Subcutaneous abdominal adipose tissue (tissue), 5 donors: ENCODE data around the gene PNMA1.

Experiments used
- H3K27ac ChIP-seq: one replicate; pipeline ENCODE4 v1.7.0; 2013; ENCODE audit warnings: low read depth, mild to moderate bottlenecking, inconsistent platforms, low read length, moderate library complexity
- H3K27me3 ChIP-seq, 5 donors: one replicate each; pipeline ENCODE4 v1.7.0; 2013; ENCODE audit warnings: low read length in 5 of 5, inconsistent platforms in 1 of 5; ENCODE audit not compliant: control insufficient read depth in 5 of 5, insufficient read depth in 4 of 5
- H3K36me3 ChIP-seq, 5 donors: one replicate each; pipeline ENCODE4 v1.7.0; 2013; ENCODE audit warnings: low read length in 5 of 5; ENCODE audit not compliant: control insufficient read depth in 5 of 5, insufficient read depth in 5 of 5
- H3K4me1 ChIP-seq, 5 donors: one replicate each; pipeline ENCODE4 v1.7.0; 2013; ENCODE audit warnings: low read length in 5 of 5, mild to moderate bottlenecking in 3 of 5, moderate library complexity in 1 of 5; ENCODE audit not compliant: control insufficient read depth in 5 of 5, insufficient read depth in 5 of 5
- H3K4me3 ChIP-seq, 5 donors: one replicate each; pipeline ENCODE4 v1.7.0; 2013; ENCODE audit warnings: low read length in 5 of 5, low read depth in 1 of 5
- H3K9ac ChIP-seq, 5 donors: one replicate each; pipeline ENCODE4 v1.7.0; 2013; ENCODE audit warnings: low read length in 5 of 5, mild to moderate bottlenecking in 4 of 5, moderate library complexity in 3 of 5
- H3K9me3 ChIP-seq, 5 donors: one replicate each; pipeline ENCODE4 v1.7.0; 2013; ENCODE audit warnings: low read length in 5 of 5; ENCODE audit not compliant: control insufficient read depth in 5 of 5
- donor health status: healthy.
- donor health status: healthy.
- donor health status: healthy.
- donor health status: healthy.
- donor health status: healthy.

PNMA1 gene

GRCh38 chr14:73742520-73743238, 28.5 kb upstream of the PNMA1 start:
- H3K9ac ChIP-seq = peak overlapping the region in 4 of 5 donors; percentile 21 to 65 (median 42)
- peak overlapping the region; percentile 85 for H3K27ac ChIP-seq
- peaks cover 43 to 92% (median 88%) of the 10 kb centered on the region in 5 donors for H3K4me1 ChIP-seq
- H3K36me3 ChIP-seq = peaks cover 0 to 24% (median 21%) of the 10 kb centered on the region in 5 donors
- no peaks in the 10 kb centered on the region for H3K9me3 ChIP-seq
- peak overlapping the region in 2 of 5 donors; percentile 43 to 55 for H3K4me3 ChIP-seq
- no peaks in the 10 kb centered on the region for H3K27me3 ChIP-seq

DNA sequence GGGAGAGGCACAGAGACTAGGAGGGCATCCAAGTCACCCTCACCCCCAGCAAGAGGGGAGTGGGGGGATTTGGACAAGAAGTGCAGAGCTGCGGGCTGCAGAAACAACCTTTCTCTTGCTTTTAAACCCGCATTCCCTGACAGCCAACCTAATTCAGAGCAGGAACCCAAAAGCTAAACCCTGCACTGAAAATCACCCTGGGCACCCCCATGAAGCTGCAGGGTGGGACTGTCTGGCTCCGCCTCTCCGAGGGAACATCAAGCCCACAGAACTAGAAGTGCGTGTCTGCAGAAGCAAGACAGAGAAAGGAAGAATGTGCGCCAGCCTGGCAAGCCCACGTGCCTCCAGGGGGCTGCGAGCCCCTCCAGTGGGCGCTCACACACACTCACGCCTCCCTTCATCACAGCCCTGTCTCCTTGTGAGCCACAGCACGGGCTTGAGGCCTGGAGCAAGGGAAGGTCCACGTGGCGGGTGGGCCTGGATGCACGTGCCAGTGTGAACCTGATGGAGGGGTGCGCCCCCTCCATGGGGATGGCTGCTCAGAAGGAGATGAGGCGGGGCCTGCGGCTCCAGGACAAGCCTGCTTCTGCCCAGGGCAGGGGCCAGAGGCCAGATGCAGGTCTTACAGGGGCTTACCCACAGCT, 27.8 kb upstream of the PNMA1 start:
- H3K27me3 ChIP-seq = no peaks in the 10 kb centered on the region
- no peaks in the 10 kb centered on the region for H3K9me3 ChIP-seq
- H3K9ac ChIP-seq = peak overlapping the region; percentile 3 to 65 (median 37)
- peaks cover 43 to 86% (median 82%) of the 10 kb centered on the region in 5 donors for H3K4me1 ChIP-seq
- peaks cover 0 to 31% (median 25%) of the 10 kb centered on the region in 5 donors for H3K36me3 ChIP-seq
- peak overlapping the region; percentile 85 for H3K27ac ChIP-seq
- peak overlapping the region; percentile 6 to 55 (median 45) for H3K4me3 ChIP-seq

DNA sequence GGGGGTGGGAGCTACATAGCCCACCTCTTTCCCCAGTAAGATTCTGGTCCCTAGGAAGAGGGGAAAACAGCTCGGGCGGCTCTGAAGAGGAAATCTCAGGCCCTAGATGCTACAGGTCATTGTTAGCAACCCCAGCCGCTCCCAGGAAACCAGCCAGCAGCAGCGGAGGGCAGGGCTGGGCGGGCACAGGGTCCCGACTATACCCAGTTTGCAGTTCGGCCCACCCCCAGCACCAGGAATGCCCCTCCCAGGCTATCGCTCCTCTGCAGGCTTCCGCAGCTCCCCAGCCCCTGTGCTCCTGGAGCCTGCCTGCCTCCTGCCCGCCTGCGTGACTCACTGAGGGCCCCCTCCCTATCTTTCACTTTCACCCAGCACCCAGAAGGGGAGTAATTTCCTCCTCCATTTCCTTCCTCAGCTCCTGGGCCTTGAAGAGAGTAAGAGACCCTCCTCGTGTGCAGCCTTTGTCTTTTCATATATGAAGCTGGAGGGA, 27.2 kb upstream of the PNMA1 start:
- no peaks in the 10 kb centered on the region for H3K27me3 ChIP-seq
- H3K4me1 ChIP-seq = peaks cover 41 to 81% (median 76%) of the 10 kb centered on the region in 5 donors
- H3K9ac ChIP-seq = peak overlapping the region; percentile 3 to 63 (median 37)
- H3K9me3 ChIP-seq = no peaks in the 10 kb centered on the region
- peak overlapping the region; percentile 6 to 55 (median 45) for H3K4me3 ChIP-seq
- H3K27ac ChIP-seq = peak overlapping the region; percentile 85
- H3K36me3 ChIP-seq = peaks cover 0 to 37% (median 31%) of the 10 kb centered on the region in 5 donors

GRCh38 chr14:73740618-73741326, 26.6 kb upstream of the PNMA1 start:
- Histone ChIP-seq H3K9ac (peak overlapping the region in 4 of 5 donors; percentile 5 to 63 (median 44)), H3K27ac (peak overlapping the region; percentile 85), H3K4me1 (peaks cover 36 to 74% (median 70%) of the 10 kb centered on the region in 5 donors)

DNA sequence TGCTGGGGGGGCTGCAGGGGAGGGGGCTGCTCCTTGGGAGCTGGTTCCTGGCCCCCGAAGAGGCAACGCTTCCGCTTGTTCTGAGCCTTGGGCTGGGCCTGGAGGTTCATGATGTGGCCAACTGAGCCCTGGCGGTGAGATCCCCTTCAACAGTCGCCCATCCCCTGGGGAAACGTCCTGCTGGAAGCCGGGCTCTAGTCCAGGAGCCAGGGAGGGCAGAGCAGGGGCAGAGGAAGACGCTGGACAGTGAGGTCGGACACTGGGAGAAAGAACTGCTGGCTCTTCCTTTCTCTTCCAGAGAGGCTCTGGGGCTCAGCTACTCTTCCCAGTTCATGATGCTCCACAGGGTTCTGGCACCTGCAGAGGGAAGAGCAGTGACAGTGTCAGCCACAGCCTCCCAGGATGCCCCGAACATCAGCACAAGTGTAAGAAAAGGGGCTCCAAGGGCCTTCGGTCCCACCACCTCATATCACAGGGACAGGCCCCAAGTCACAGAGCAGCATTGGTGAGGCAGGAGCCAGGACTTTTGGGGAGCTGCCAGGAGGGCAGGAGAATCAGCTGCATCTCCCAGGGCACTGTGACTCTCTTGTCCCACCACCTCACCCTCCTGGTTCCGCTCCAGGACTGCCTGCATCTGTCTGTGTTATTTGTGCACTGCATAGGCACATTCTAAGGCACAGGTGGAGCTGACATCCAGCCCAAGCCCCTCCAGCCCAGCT, 25.9 kb upstream of the PNMA1 start:
- no peaks in the 10 kb centered on the region for H3K9me3 ChIP-seq
- H3K27ac ChIP-seq = peak overlapping the region; percentile 85
- H3K27me3 ChIP-seq = no peaks in the 10 kb centered on the region
- peaks cover 3 to 49% (median 38%) of the 10 kb centered on the region in 5 donors for H3K36me3 ChIP-seq
- peak overlapping the region in 2 of 5 donors; percentile 21 to 55 for H3K4me3 ChIP-seq
- peaks cover 30 to 67% (median 62%) of the 10 kb centered on the region in 5 donors for H3K4me1 ChIP-seq
- peak overlapping the region in 4 of 5 donors; percentile 18 to 63 (median 48) for H3K9ac ChIP-seq

More at GRCh38 chr14:73740618-73741326, 26.6 kb upstream of the PNMA1 start:
- Histone ChIP-seq H3K27me3 (no peaks in the 10 kb centered on the region), H3K9me3 (no peaks in the 10 kb centered on the region), H3K36me3 (peaks cover 0 to 43% (median 34%) of the 10 kb centered on the region in 5 donors), H3K4me3 (peak overlapping the region in 4 of 5 donors; percentile 6 to 55 (median 44))

DNA sequence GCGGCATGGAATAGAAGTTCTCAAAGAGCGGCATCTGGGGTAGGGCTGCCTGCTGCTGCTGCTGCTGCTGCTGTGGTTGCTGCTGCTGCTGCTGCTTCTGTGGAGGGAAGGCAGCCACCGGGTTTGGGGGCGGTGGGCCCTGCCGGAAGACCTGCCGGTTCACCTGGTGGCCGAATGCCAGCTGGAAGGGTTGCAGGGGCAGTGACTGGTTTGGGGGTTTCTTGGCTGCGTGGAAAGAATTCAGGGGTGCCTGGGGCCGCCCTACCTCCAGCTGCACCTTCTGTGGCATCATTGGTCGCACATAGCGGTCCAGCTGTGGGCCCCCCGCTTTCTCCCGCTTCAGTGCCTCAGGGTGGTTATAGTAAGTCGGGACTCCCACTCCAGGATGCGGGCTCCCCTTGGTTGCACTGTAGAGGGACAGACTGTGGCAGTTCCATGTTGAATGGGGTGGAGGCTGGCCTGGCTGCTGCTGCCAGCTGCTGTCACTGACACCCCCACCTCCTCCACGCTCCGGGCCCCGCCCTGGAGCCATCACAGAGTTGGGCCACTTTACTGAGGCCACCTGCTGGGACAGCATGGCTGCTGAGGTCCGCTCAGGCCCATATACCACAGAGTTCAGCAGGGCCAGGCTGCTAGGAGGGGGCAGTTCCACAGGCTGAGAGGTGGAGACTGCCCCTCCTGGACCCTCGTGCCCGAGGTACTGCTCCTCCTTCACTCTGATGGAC, 25.2 kb upstream of the PNMA1 start:
- no peaks in the 10 kb centered on the region for H3K27me3 ChIP-seq
- H3K4me3 ChIP-seq = no peak overlapping the region
- peak overlapping the region; percentile 85 for H3K27ac ChIP-seq
- H3K4me1 ChIP-seq = peaks cover 26 to 60% (median 55%) of the 10 kb centered on the region in 5 donors
- H3K9ac ChIP-seq = peak overlapping the region in 2 of 5 donors; percentile 18 to 63
- H3K9me3 ChIP-seq = no peaks in the 10 kb centered on the region
- H3K36me3 ChIP-seq = peaks cover 3 to 56% (median 43%) of the 10 kb centered on the region in 5 donors

GRCh38 chr14:73738518-73739173, 24.5 kb upstream of the PNMA1 start:
- peaks cover 3 to 59% (median 46%) of the 10 kb centered on the region in 5 donors for H3K36me3 ChIP-seq
- H3K4me3 ChIP-seq = no peak overlapping the region
- no peak overlapping the region for H3K27ac ChIP-seq
- no peak overlapping the region for H3K9ac ChIP-seq
- no peaks in the 10 kb centered on the region for H3K27me3 ChIP-seq
- no peaks in the 10 kb centered on the region for H3K9me3 ChIP-seq
- peaks cover 20 to 53% (median 48%) of the 10 kb centered on the region in 5 donors for H3K4me1 ChIP-seq

DNA sequence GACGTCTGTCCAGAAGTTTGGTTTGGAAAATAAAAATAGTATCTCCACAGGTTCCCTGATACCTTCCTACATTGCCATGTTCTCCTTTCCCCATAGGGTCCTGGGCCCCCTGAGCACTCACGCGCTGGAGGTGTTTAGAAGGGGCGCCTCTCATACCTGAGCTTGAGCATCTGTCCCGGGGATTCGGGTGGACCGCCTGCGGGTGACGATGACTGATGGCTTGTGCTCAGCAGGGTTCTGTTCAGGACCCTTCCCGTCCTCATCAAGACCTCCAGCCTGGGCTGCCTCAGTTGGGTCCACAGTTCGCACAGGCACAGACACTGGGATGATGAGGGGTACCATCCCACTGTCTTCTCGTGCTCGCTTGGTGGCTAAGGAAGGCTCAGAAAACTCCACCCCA, 22.7 kb upstream of the PNMA1 start:
- no peaks in the 10 kb centered on the region for H3K27me3 ChIP-seq
- H3K36me3 ChIP-seq = peaks cover 3 to 64% (median 46%) of the 10 kb centered on the region in 5 donors
- no peak overlapping the region for H3K27ac ChIP-seq
- H3K4me1 ChIP-seq = peaks cover 8 to 35% (median 30%) of the 10 kb centered on the region in 5 donors
- H3K4me3 ChIP-seq = no peak overlapping the region
- H3K9ac ChIP-seq = no peak overlapping the region
- H3K9me3 ChIP-seq = no peaks in the 10 kb centered on the region
